SIG-M5 (cell line): ENCODE data around the gene CTCF.

Experiments
- DNase-seq: peaks from one replicate; lab custom pipeline; 2025; lab: John Stamatoyannopoulos, UW

CTCF gene

GRCh38 chr16:67548265-67549126, 13.8 kb upstream of the CTCF start:
- no peak for DNase-seq

- DNase-seq, result no peak
Observed at GRCh38 chr16:67549240-67549639, 13.1 kb upstream of the CTCF start.

GRCh38 chr16:67549936-67550335, 12.4 kb upstream of the CTCF start:
- no peak for DNase-seq

GRCh38 chr16:67551091-67551490, 11.2 kb upstream of the CTCF start:
- DNase-seq, result no peak

GRCh38 chr16:67551972-67552371, 10.4 kb upstream of the CTCF start:
- no peak for DNase-seq

GRCh38 chr16:67552476-67552875, 9.8 kb upstream of the CTCF start:
- DNase-seq, result no peak

GRCh38 chr16:67555795-67556212, 6.5 kb upstream of the CTCF start:
- DNase-seq, result no peak

GRCh38 chr16:67558859-67559258, 3.5 kb upstream of the CTCF start:
- no peak for DNase-seq

- no peak for DNase-seq
Observed at GRCh38 chr16:67560827-67561342, 1.4 kb upstream of the CTCF start.

GRCh38 chr16:67561501-67561823, 864 bp upstream of the CTCF start:
- DNase-seq, result no peak

- DNase-seq, result peak; percentile 83
Observed at GRCh38 chr16:67561824-67562525, 351 bp upstream of the CTCF start.

- no peak for DNase-seq
Observed at GRCh38 chr16:67562918-67563707, 787 bp downstream of the CTCF start.

- peak; percentile 71 for DNase-seq
Observed at GRCh38 chr16:67563708-67564468, 1.6 kb downstream of the CTCF start.

- no peak for DNase-seq
Observed at GRCh38 chr16:67565470-67566100, 3.3 kb downstream of the CTCF start.

GRCh38 chr16:67571464-67571863, 9.1 kb downstream of the CTCF start:
- DNase-seq, result no peak

GRCh38 chr16:67571981-67572431, 9.7 kb downstream of the CTCF start:
- DNase-seq, result no peak

- DNase-seq, result no peak
Observed at GRCh38 chr16:67579686-67580085, 17.4 kb downstream of the CTCF start.

GRCh38 chr16:67580202-67580601, 17.9 kb downstream of the CTCF start:
- no peak for DNase-seq

GRCh38 chr16:67593288-67593687, 31.0 kb downstream of the CTCF start:
- DNase-seq, result no peak

GRCh38 chr16:67593701-67594100, 31.4 kb downstream of the CTCF start:
- DNase-seq, result no peak

GRCh38 chr16:67594256-67594915, 32.1 kb downstream of the CTCF start:
- DNase-seq, result no peak
